HTR-8/SVneo (cell line): ENCODE measurements around the gene GCH1.
"Not testable (repeated sequence)": the region's sequence is repeated elsewhere in the genome, so short reads cannot be mapped to it uniquely, and the experiment has no call there.

ENCODE experiments used
- DNase-seq: peaks from one replicate; pipeline ENCODE4 v3.0.0; 2011; ENCODE audit warnings: low spot score, mixed read lengths; ENCODE audit not compliant: insufficient read length
- FAIRE-seq: peaks from 2 replicates; lab custom pipeline; 2011; peaks lifted over from hg19 to GRCh38; lab: Jason Lieb, UNC

The GCH1 gene

GRCh38 chr14:54909817-54910558 is 7.4 kb upstream of the GCH1 start:
- DNase-seq: no peak
- FAIRE-seq: no peak

GRCh38 chr14:54908973-54909372 is 6.3 kb upstream of the GCH1 start:
- FAIRE-seq, DNase-seq: not testable (repeated sequence)

GRCh38 chr14:54908190-54908589 is 5.6 kb upstream of the GCH1 start:
- peak; percentile 46 for FAIRE-seq
- no peak for DNase-seq

- no peak for DNase-seq
- FAIRE-seq: no peak
Measured at GRCh38 chr14:54906075-54906474, 3.4 kb upstream of the GCH1 start.

GRCh38 chr14:54902143-54902520 is 494 bp downstream of the GCH1 start:
- FAIRE-seq: peak; percentile 67
- DNase-seq: peak; percentile 63

- FAIRE-seq (peak; percentile 70), DNase-seq (peak; percentile 33)
Measured at GRCh38 chr14:54901380-54902142, 1.1 kb downstream of the GCH1 start.

GRCh38 chr14:54899573-54899972 is 3.1 kb downstream of the GCH1 start:
- no peak for DNase-seq
- no peak for FAIRE-seq

- FAIRE-seq: peak; percentile 88
- DNase-seq: not testable (repeated sequence)
Measured at GRCh38 chr14:54897809-54898555, 4.6 kb downstream of the GCH1 start.

GRCh38 chr14:54895683-54896082 is 6.9 kb downstream of the GCH1 start:
- DNase-seq: no peak
- peak; percentile 81 for FAIRE-seq

GRCh38 chr14:54894995-54895394 is 7.6 kb downstream of the GCH1 start:
- FAIRE-seq: peak; percentile 67

GRCh38 chr14:54893151-54893760 is 9.4 kb downstream of the GCH1 start:
- DNase-seq (peak; percentile 90), FAIRE-seq (peak; percentile 97)

More at GRCh38 chr14:54894995-54895394, 7.6 kb downstream of the GCH1 start:
- DNase-seq: peak; percentile 57

- no peak for DNase-seq
- peak; percentile 79 for FAIRE-seq
Measured at GRCh38 chr14:54891471-54892245, 11.0 kb downstream of the GCH1 start.

- no peak for DNase-seq
- no peak for FAIRE-seq
Measured at GRCh38 chr14:54890788-54891187, 11.8 kb downstream of the GCH1 start.

- FAIRE-seq: no peak
Measured at GRCh38 chr14:54889919-54890318, 12.7 kb downstream of the GCH1 start.

GRCh38 chr14:54882521-54882920 is 20.1 kb downstream of the GCH1 start:
- no peak for DNase-seq
- no peak for FAIRE-seq

More at GRCh38 chr14:54889919-54890318, 12.7 kb downstream of the GCH1 start:
- no peak for DNase-seq

GRCh38 chr14:54881761-54882401 is 20.7 kb downstream of the GCH1 start:
- peak; percentile 87 for FAIRE-seq
- no peak for DNase-seq

- DNase-seq (no peak), FAIRE-seq (no peak)
Measured at GRCh38 chr14:54881235-54881760, 21.3 kb downstream of the GCH1 start.

GRCh38 chr14:54877703-54878021 is 25.0 kb downstream of the GCH1 start:
- FAIRE-seq: no peak
- no peak for DNase-seq
